DOHH2 (cell line): ENCODE results near the gene ST3GAL4.

ENCODE experiments used
- CTCF ChIP-seq: fragments of 200-600 bp; sonication (generic); IDR thresholded peaks from one replicate; pipeline ENCODE4 v1.5.1; 2014; ENCODE audit warnings: antibody characterized with exemption, mild to moderate bottlenecking, low read depth, low read length; ENCODE audit not compliant: poor library complexity, severe bottlenecking
- EZH2phosphoT487 ChIP-seq: fragments of 200-600 bp; sonication (generic); IDR thresholded peaks from 2 replicates; pipeline ENCODE4 v1.6.1; 2017; ENCODE audit warnings: borderline replicate concordance, mild to moderate bottlenecking, antibody characterized with exemption, low read length, moderate library complexity, mixed read lengths

GRCh38 chr11:126347751-126348668 lies 7.5 kb upstream of the ST3GAL4 start:
- TF ChIP-seq CTCF (no peak), EZH2phosphoT487 (no peak)
